ENCODE data around the gene MMAA.
A peak's percentile ranks its signal among the peaks of the same experiment; 100 is the strongest.
"Not testable (repeated sequence)": the region's sequence is repeated elsewhere in the genome, so short reads cannot be mapped to it uniquely, and the experiment has no call there.

The MMAA gene

DNA sequence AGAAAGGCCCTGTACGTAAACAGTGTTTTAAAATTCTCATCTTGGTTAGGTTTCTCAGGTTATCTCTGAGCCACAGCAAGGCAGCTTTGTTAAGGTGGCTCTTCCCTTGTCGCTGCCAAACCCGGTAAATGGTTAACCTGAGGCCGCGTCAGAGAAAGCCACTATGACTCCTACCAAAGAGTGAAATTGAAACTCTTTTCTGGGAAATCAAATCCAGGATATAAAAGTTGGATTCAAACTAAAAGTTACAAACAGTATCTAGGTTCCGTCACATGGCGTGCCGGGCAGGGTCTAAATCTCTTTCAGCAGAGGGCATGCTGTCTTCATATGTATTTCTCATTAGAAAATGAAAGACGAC is 433 bp downstream of the MMAA start:
- peak overlapping the region; percentile 95 for H3K27ac ChIP-seq

DNA sequence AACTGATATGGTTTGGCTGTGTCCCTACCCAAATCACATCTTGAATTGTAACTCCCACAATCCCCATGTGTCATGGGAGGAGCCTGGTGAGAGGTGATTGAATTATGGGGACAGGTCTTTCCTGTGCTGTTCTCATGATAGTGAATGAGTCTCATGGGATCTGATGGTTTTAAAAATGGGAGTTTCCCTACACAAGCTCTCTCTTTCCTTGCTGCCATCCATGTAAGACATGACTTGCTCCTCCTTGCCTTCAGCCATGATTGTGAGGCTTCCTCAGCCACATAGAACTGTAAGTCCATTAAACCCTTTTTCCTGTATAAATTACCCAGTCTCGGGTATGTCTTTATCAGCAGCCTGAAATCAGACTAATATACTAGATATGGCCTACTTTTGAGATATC is 2.9 kb downstream of the MMAA start:
- H3K27ac ChIP-seq = not testable (repeated sequence)

More for the DNA sequence above, 433 bp downstream of the MMAA start:
- TF ChIP-seq, protein P1, sequence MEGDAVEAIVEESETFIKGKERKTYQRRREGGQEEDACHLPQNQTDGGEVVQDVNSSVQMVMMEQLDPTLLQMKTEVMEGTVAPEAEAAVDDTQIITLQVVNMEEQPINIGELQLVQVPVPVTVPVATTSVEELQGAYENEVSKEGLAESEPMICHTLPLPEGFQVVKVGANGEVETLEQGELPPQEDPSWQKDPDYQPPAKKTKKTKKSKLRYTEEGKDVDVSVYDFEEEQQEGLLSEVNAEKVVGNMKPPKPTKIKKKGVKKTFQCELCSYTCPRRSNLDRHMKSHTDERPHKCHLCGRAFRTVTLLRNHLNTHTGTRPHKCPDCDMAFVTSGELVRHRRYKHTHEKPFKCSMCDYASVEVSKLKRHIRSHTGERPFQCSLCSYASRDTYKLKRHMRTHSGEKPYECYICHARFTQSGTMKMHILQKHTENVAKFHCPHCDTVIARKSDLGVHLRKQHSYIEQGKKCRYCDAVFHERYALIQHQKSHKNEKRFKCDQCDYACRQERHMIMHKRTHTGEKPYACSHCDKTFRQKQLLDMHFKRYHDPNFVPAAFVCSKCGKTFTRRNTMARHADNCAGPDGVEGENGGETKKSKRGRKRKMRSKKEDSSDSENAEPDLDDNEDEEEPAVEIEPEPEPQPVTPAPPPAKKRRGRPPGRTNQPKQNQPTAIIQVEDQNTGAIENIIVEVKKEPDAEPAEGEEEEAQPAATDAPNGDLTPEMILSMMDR (IDR thresholded peaks at IDR 0.05) = peak; percentile 43
- TF ChIP-seq ZFX (IDR thresholded peaks at IDR 0.05; ENCODE audit: borderline replicate concordance) = no peak

DNA sequence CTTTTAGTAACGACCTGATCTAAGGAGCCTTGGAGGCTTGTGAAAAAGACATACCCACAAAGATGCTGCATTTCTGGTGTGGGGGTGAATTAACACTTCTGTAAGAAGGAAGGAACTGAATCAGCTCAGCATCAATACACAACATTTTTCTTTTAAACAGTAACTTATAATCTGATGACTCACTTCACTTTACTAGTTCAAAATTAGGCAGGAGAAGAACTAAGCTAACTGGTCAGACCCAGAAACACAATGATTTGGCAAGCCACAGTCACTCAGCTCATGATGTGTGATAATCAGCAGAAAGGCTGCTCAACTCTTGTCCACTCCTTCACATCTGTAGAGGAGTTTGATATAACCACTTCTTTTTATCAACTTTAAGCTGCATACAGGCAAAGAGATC is 4.6 kb downstream of the MMAA start:
- TF ChIP-seq, protein P1 (IDR thresholded peaks at IDR 0.05) = no peak
- TF ChIP-seq ZFX (IDR thresholded peaks at IDR 0.05; ENCODE audit: borderline replicate concordance) = no peak
- H3K27ac ChIP-seq = no peak overlapping the region

DNA sequence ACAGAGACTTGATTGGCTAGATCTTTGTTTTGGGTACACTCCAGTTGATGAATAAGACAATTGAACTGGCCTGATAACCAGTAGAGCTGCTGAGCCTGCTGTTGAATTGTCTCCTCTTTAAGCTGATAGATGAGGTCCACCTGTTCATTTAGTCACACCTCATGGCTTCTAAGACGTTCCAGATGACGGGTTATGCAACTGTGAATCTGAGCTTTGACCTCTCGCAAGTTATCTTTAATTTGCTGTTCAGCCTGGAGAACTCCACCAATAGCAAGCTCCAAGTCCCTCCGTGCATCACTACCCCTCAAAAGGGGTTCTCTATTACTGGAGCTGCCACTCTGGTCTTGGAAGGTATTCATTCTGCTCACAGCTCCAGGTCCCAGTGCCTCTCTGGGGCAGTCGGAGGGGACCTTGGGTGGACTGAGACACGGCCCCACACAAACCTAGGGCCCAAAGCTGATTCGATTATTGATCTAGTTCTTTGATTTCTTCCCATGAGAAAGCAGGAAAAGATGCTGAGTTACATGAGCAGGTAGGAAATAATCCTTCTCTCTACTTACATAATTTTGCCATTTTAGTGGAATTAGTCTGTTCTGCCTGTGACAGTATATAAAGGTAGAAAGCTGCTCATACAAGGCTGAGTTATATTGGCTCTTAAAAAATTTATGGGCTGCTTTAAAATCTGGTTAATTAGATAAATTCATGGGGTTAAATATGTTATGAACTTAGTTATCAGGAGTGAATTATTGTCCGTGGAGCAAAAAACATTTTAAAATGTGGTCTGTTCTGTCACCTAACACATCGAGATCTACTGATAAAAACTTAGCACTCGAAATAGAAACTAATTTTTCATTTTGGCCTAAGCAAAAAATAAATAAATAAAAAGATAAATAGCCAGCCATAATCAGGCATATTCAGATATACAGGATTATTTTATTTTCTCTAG is 6.8 kb downstream of the MMAA start:
- no peak overlapping the region for H3K27ac ChIP-seq
- no peak for TF ChIP-seq ZFX (IDR thresholded peaks at IDR 0.05; ENCODE audit: borderline replicate concordance)
- TF ChIP-seq, protein P1 (IDR thresholded peaks at IDR 0.05) = no peak

DNA sequence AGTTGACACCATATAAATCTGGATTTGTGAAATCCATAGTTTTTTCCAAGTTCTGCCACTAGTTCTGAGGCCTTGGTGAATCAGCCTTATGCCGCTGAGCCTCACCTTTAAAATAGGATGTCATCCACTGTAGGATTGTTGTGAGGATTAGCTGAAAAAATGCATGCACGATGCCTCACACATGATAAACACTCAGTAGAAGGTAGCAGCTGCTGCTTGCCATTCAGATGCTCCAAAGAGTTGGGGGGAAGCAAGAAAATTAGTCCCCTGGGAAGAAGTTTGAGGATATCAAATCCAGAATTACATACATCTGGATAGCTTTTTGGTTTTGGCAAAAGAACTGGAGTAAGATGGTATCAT is 7.4 kb downstream of the MMAA start:
- TF ChIP-seq, protein P1 (IDR thresholded peaks at IDR 0.05) = no peak
- no peak for TF ChIP-seq ZFX (IDR thresholded peaks at IDR 0.05; ENCODE audit: borderline replicate concordance)
- H3K27ac ChIP-seq = no peak overlapping the region

DNA sequence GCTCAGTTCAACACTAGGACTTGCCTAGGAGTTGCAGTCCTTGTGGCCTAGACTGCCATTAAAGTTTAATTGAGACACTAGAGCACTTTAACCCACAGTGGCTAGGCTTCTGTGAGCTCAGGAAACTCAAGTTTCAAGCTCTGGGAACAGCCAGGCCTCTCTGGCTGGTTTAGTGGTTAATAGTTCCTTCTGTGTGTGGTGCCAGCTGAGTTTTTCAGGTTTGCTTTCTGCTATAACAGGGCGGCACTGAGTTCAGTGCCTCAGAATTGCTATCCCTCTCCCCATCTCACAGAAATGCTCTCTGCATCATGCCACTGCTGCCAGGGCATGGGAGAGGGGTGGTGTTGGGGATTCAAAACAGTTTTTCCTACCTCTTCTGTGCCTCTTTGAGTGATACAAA is 15.9 kb downstream of the MMAA start:
- TF ChIP-seq, protein P1 (IDR thresholded peaks at IDR 0.05) = no peak
- no peak for TF ChIP-seq ZFX (IDR thresholded peaks at IDR 0.05; ENCODE audit: borderline replicate concordance)
- H3K27ac ChIP-seq = no peak overlapping the region

DNA sequence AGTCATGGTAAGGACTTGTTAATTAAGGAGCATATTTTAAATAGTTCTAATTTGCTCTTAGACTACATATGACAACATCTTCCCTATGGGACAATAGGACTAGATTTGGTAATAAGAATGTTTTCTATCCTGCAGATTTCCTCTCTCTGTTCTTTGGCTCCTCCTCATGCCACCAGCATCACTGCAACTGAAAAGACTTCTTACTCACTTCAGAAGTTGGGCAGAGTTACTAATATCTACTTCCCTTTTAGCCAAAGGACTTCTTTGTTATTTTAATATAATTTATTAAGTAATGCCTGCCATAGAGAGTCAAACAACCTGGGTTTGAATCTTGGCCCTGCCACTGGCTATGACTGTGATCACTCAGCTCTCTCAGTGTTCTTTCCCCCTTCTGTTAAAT is 16.4 kb downstream of the MMAA start:
- TF ChIP-seq ZFX (IDR thresholded peaks at IDR 0.05; ENCODE audit: borderline replicate concordance) = no peak
- TF ChIP-seq, protein P1 (IDR thresholded peaks at IDR 0.05) = no peak
- H3K27ac ChIP-seq = no peak overlapping the region

All from 22Rv1 (cell line).